ENCODE results near the gene CA4.
"Not testable (repeated sequence)": the region's sequence is repeated elsewhere in the genome, so short reads cannot be mapped to it uniquely, and the experiment has no call there.

CA4 gene

GRCh38 chr17:60186846-60187745, 37.3 kb downstream of the CA4 start:
- not testable (repeated sequence) for H3K27me3 ChIP-seq (ENCODE audit: low read depth, low read length); H3K27ac ChIP-seq (ENCODE audit: low read length); H3K4me1 ChIP-seq (ENCODE audit: control insufficient read depth in 1 of 2, insufficient read depth in 2 of 2, low read length in 2 of 2); H3K4me3 ChIP-seq (ENCODE audit: low read depth in 1 of 2, low read length in 2 of 2); H3K9me3 ChIP-seq (ENCODE audit: control insufficient read depth in 1 of 2, low read length in 2 of 2)
- peaks cover 15 to 48% of the 10 kb centered on the region in 2 donors for H3K36me3 ChIP-seq (ENCODE audit: control insufficient read depth in 1 of 2, insufficient read depth in 2 of 2, low read length in 2 of 2)

- Histone ChIP-seq H3K36me3 (ENCODE audit: control insufficient read depth in 1 of 2, insufficient read depth in 2 of 2, low read length in 2 of 2) (peaks cover 11 to 55% of the 10 kb centered on the region in 2 donors), H3K27ac (ENCODE audit: low read length) (no peak overlapping the region), H3K27me3 (ENCODE audit: low read depth, low read length) (no peaks in the 10 kb centered on the region), H3K4me1 (ENCODE audit: control insufficient read depth in 1 of 2, insufficient read depth in 2 of 2, low read length in 2 of 2) (no peaks in the 10 kb centered on the region), H3K4me3 (ENCODE audit: low read depth in 1 of 2, low read length in 2 of 2) (no peak overlapping the region), H3K9me3 (ENCODE audit: control insufficient read depth in 1 of 2, low read length in 2 of 2) (no peaks in the 10 kb centered on the region)
Measured at GRCh38 chr17:60188759-60189158, 39.0 kb downstream of the CA4 start.

GRCh38 chr17:60190032-60190431, 40.3 kb downstream of the CA4 start:
- H3K27me3 ChIP-seq (ENCODE audit: low read depth, low read length); H3K9me3 ChIP-seq (ENCODE audit: control insufficient read depth in 1 of 2, low read length in 2 of 2); H3K27ac ChIP-seq (ENCODE audit: low read length); H3K4me1 ChIP-seq (ENCODE audit: control insufficient read depth in 1 of 2, insufficient read depth in 2 of 2, low read length in 2 of 2); H3K4me3 ChIP-seq (ENCODE audit: low read depth in 1 of 2, low read length in 2 of 2): not testable (repeated sequence)
- H3K36me3 ChIP-seq (ENCODE audit: control insufficient read depth in 1 of 2, insufficient read depth in 2 of 2, low read length in 2 of 2): peaks cover 11 to 63% of the 10 kb centered on the region in 2 donors

- peaks cover 11 to 62% of the 10 kb centered on the region in 2 donors for H3K36me3 ChIP-seq (ENCODE audit: control insufficient read depth in 1 of 2, insufficient read depth in 2 of 2, low read length in 2 of 2)
- not testable (repeated sequence) for H3K9me3 ChIP-seq (ENCODE audit: control insufficient read depth in 1 of 2, low read length in 2 of 2); H3K27me3 ChIP-seq (ENCODE audit: low read depth, low read length); H3K4me3 ChIP-seq (ENCODE audit: low read depth in 1 of 2, low read length in 2 of 2); H3K27ac ChIP-seq (ENCODE audit: low read length); H3K4me1 ChIP-seq (ENCODE audit: control insufficient read depth in 1 of 2, insufficient read depth in 2 of 2, low read length in 2 of 2)
Measured at GRCh38 chr17:60193032-60193431, 43.3 kb downstream of the CA4 start.

GRCh38 chr17:60193482-60193881, 43.7 kb downstream of the CA4 start:
- H3K9me3 ChIP-seq (ENCODE audit: control insufficient read depth in 1 of 2, low read length in 2 of 2): no peaks in the 10 kb centered on the region
- no peak overlapping the region for H3K4me3 ChIP-seq (ENCODE audit: low read depth in 1 of 2, low read length in 2 of 2)
- H3K36me3 ChIP-seq (ENCODE audit: control insufficient read depth in 1 of 2, insufficient read depth in 2 of 2, low read length in 2 of 2): peaks cover 11 to 66% of the 10 kb centered on the region in 2 donors
- no peaks in the 10 kb centered on the region for H3K4me1 ChIP-seq (ENCODE audit: control insufficient read depth in 1 of 2, insufficient read depth in 2 of 2, low read length in 2 of 2)
- no peak overlapping the region for H3K27ac ChIP-seq (ENCODE audit: low read length)
- no peaks in the 10 kb centered on the region for H3K27me3 ChIP-seq (ENCODE audit: low read depth, low read length)

GRCh38 chr17:60194141-60194540, 44.4 kb downstream of the CA4 start:
- peaks cover 11 to 69% of the 10 kb centered on the region in 2 donors for H3K36me3 ChIP-seq (ENCODE audit: control insufficient read depth in 1 of 2, insufficient read depth in 2 of 2, low read length in 2 of 2)
- not testable (repeated sequence) for H3K4me1 ChIP-seq (ENCODE audit: control insufficient read depth in 1 of 2, insufficient read depth in 2 of 2, low read length in 2 of 2); H3K9me3 ChIP-seq (ENCODE audit: control insufficient read depth in 1 of 2, low read length in 2 of 2); H3K27me3 ChIP-seq (ENCODE audit: low read depth, low read length); H3K27ac ChIP-seq (ENCODE audit: low read length); H3K4me3 ChIP-seq (ENCODE audit: low read depth in 1 of 2, low read length in 2 of 2)

GRCh38 chr17:60198630-60199029, 48.9 kb downstream of the CA4 start:
- peaks cover 0 to 26% of the 10 kb centered on the region in 2 donors for H3K36me3 ChIP-seq (ENCODE audit: control insufficient read depth in 1 of 2, insufficient read depth in 2 of 2, low read length in 2 of 2)
- not testable (repeated sequence) for H3K27me3 ChIP-seq (ENCODE audit: low read depth, low read length); H3K4me3 ChIP-seq (ENCODE audit: low read depth in 1 of 2, low read length in 2 of 2); H3K9me3 ChIP-seq (ENCODE audit: control insufficient read depth in 1 of 2, low read length in 2 of 2); H3K4me1 ChIP-seq (ENCODE audit: control insufficient read depth in 1 of 2, insufficient read depth in 2 of 2, low read length in 2 of 2); H3K27ac ChIP-seq (ENCODE audit: low read length)

GRCh38 chr17:60205782-60206181, 56.0 kb downstream of the CA4 start:
- H3K4me3 ChIP-seq (ENCODE audit: low read depth in 1 of 2, low read length in 2 of 2); H3K9me3 ChIP-seq (ENCODE audit: control insufficient read depth in 1 of 2, low read length in 2 of 2); H3K4me1 ChIP-seq (ENCODE audit: control insufficient read depth in 1 of 2, insufficient read depth in 2 of 2, low read length in 2 of 2); H3K27me3 ChIP-seq (ENCODE audit: low read depth, low read length); H3K36me3 ChIP-seq (ENCODE audit: control insufficient read depth in 1 of 2, insufficient read depth in 2 of 2, low read length in 2 of 2); H3K27ac ChIP-seq (ENCODE audit: low read length): not testable (repeated sequence)

GRCh38 chr17:60208302-60208701, 58.5 kb downstream of the CA4 start:
- not testable (repeated sequence) for H3K4me3 ChIP-seq (ENCODE audit: low read depth in 1 of 2, low read length in 2 of 2); H3K4me1 ChIP-seq (ENCODE audit: control insufficient read depth in 1 of 2, insufficient read depth in 2 of 2, low read length in 2 of 2); H3K27ac ChIP-seq (ENCODE audit: low read length); H3K27me3 ChIP-seq (ENCODE audit: low read depth, low read length); H3K9me3 ChIP-seq (ENCODE audit: control insufficient read depth in 1 of 2, low read length in 2 of 2); H3K36me3 ChIP-seq (ENCODE audit: control insufficient read depth in 1 of 2, insufficient read depth in 2 of 2, low read length in 2 of 2)
